Liver (tissue), 9 donors: ENCODE results near the gene CTU2. TPM values are rescaled to one million over a fixed set of nuclear protein-coding genes. Genes with fewer than 3 reads are reported as not detected.

Experiments
- DNase-seq: peaks from one replicate; pipeline ENCODE4 v3.0.0-alpha.2; 2017; ENCODE audit warnings: low spot score
- H3K27ac ChIP-seq, 2 donors: one replicate each; pipeline ENCODE4 v1.7.0; 2013; ENCODE audit warnings: inconsistent platforms in 2 of 2, low read length in 2 of 2, control low read depth in 1 of 2, low read depth in 1 of 2, mild to moderate bottlenecking in 1 of 2
- H3K27me3 ChIP-seq, 4 donors: one replicate each; pipeline versions ENCODE4 v1.6.1 to v1.7.0; 2013; ENCODE audit warnings: low read length in 3 of 4, inconsistent platforms in 1 of 4, mild to moderate bottlenecking in 1 of 4, moderate library complexity in 1 of 4; ENCODE audit not compliant: control insufficient read depth in 4 of 4, insufficient read depth in 4 of 4
- H3K36me3 ChIP-seq, 4 donors: one replicate each; pipeline versions ENCODE4 v1.6.1 to v1.7.0; 2013; ENCODE audit warnings: low read length in 3 of 4, mild to moderate bottlenecking in 3 of 4, low read depth in 1 of 4, moderate library complexity in 1 of 4; ENCODE audit not compliant: control insufficient read depth in 4 of 4, insufficient read depth in 3 of 4
- H3K4me1 ChIP-seq, 4 donors: one replicate each; pipeline versions ENCODE4 v1.6.1 to v1.7.0; 2013; ENCODE audit warnings: low read length in 3 of 4, mild to moderate bottlenecking in 3 of 4, moderate library complexity in 1 of 4; ENCODE audit not compliant: control insufficient read depth in 4 of 4, insufficient read depth in 4 of 4
- H3K4me3 ChIP-seq, 3 donors: one replicate each; pipeline versions ENCODE4 v1.6.1 to v1.7.0; 2013; ENCODE audit warnings: low read length in 3 of 3, control low read depth in 1 of 3, low read depth in 1 of 3, mild to moderate bottlenecking in 1 of 3
- H3K9ac ChIP-seq, 2 donors: one replicate each; pipeline ENCODE4 v1.7.0; 2013; ENCODE audit warnings: low read length in 2 of 2, mild to moderate bottlenecking in 2 of 2, moderate library complexity in 2 of 2, control low read depth in 1 of 2, low read depth in 1 of 2
- H3K9me3 ChIP-seq, 4 donors: one replicate each; pipeline versions ENCODE4 v1.6.1 to v1.7.0; 2013; ENCODE audit warnings: low read length in 3 of 4; ENCODE audit not compliant: control insufficient read depth in 4 of 4
- ATF3 ChIP-seq: IDR thresholded peaks from 2 replicates; pipeline ENCODE4 v1.6.1; 2016; ENCODE audit warnings: antibody characterized with exemption
- CTCF ChIP-seq: fragments of 150-350 bp; IDR thresholded peaks from 2 replicates; pipeline ENCODE4 v1.5.1; 2017; ENCODE audit warnings: improper control_type of control experiment, low read depth, low read length; ENCODE audit not compliant: missing input control
- EGR1 ChIP-seq, 2 donors: IDR thresholded peaks; 2 replicates each; pipeline ENCODE4 v1.6.1; 2016 to 2018; ENCODE audit warnings: antibody characterized with exemption in 2 of 2, low read depth in 2 of 2
- FOXA1 ChIP-seq: IDR thresholded peaks from 2 replicates; pipeline ENCODE4 v1.6.1; 2016; ENCODE audit warnings: antibody characterized with exemption
- FOXA2 ChIP-seq: IDR thresholded peaks from 2 replicates; pipeline ENCODE4 v1.6.1; 2016; ENCODE audit warnings: antibody characterized with exemption
- GABPA ChIP-seq, 2 donors: IDR thresholded peaks in 1 of 2; conservative IDR thresholded peaks in 1 of 2; 2 replicates each; pipeline ENCODE4 v1.6.1; 2016; ENCODE audit warnings: antibody characterized with exemption in 2 of 2, mild to moderate bottlenecking in 1 of 2, moderate library complexity in 1 of 2
- HNF4A ChIP-seq, 2 donors: conservative IDR thresholded peaks; 2 replicates each; pipeline ENCODE4 v1.6.1; 2016; ENCODE audit warnings: antibody characterized with exemption in 2 of 2, mild to moderate bottlenecking in 2 of 2
- HNF4G ChIP-seq: IDR thresholded peaks from 2 replicates; pipeline ENCODE4 v1.6.1; 2016; ENCODE audit warnings: antibody characterized with exemption
- JUND ChIP-seq, 2 donors: IDR thresholded peaks; 2 replicates each; pipeline ENCODE4 v1.6.1; 2016; ENCODE audit warnings: antibody characterized with exemption in 2 of 2
- MAX ChIP-seq: IDR thresholded peaks from 2 replicates; pipeline ENCODE4 v1.6.1; 2016; ENCODE audit warnings: antibody characterized with exemption
- NR2F2 ChIP-seq: IDR thresholded peaks from 2 replicates; pipeline ENCODE4 v1.6.1; 2016; ENCODE audit warnings: antibody characterized with exemption
- RAD21 ChIP-seq, 2 donors: IDR thresholded peaks; 2 replicates each; pipeline ENCODE4 v1.6.1; 2016; ENCODE audit warnings: antibody characterized with exemption in 2 of 2, mild to moderate bottlenecking in 2 of 2
- REST ChIP-seq: IDR thresholded peaks from 2 replicates; pipeline ENCODE4 v1.6.1; 2016; ENCODE audit warnings: antibody characterized with exemption, mild to moderate bottlenecking
- RXRA ChIP-seq, 2 donors: IDR thresholded peaks; 2 replicates each; pipeline ENCODE4 v1.6.1; 2017 to 2018; ENCODE audit warnings: antibody characterized with exemption in 2 of 2, mild to moderate bottlenecking in 1 of 2
- SP1 ChIP-seq: IDR thresholded peaks from 2 replicates; pipeline ENCODE4 v1.6.1; 2018; ENCODE audit warnings: antibody characterized with exemption, mild to moderate bottlenecking
- TAF1 ChIP-seq: conservative IDR thresholded peaks from 2 replicates; pipeline ENCODE4 v1.6.1; 2016; ENCODE audit warnings: antibody characterized with exemption, mild to moderate bottlenecking
- YY1 ChIP-seq: IDR thresholded peaks from 2 replicates; pipeline ENCODE4 v1.6.1; 2016; ENCODE audit warnings: antibody characterized with exemption, mild to moderate bottlenecking
- WGBS: extraction: QIAGEN DNeasy Blood & Tissue Kit; methylation state at CpG from one replicate; pipeline ENCODE4 v1.1.7; 2013; 5-methylcytosine and 5-hydroxymethylcytosine counted together
- polyA plus RNA-seq, 2 donors: library from polyadenylated mRNA; stranded (reverse) in 1 of 2; unstranded in 1 of 2; fragments of 200-250 nt in 1 of 2; fragments of >200 nt in 1 of 2; fragmentation: Nextera tagmentation in 1 of 2; extraction: Ambion mirVana in 1 of 2; gene quantifications; one replicate each; pipeline versions ENCODE4 v1.2.1 to v1.2.3, GENCODE V29; 2013 to 2015
- total RNA-seq, 2 donors: library from RNA; depleted of rRNA; stranded (reverse); fragments of >200 nt; gene quantifications; one replicate each; pipeline ENCODE4 v1.2.3, GENCODE V29; 2014
- donor health status: healthy.
- donor health status: healthy.
- donor health status: healthy.
- donor health status: healthy.
- donor health status: healthy.

CTU2 gene
- total and polyA plus RNA-seq, 4 donors: 7.0 to 8.5 (median 7.4) TPM

- TF ChIP-seq TAF1 (no peak), FOXA1 (no peak), REST (no peak), SP1 (no peak), HNF4G (no peak), FOXA2 (no peak), CTCF (no peak), RXRA (IDR thresholded peaks at IDR 0.05) (no peak)
- DNase-seq: no peak
- no peaks in the 10 kb centered on the region for H3K9me3 ChIP-seq
- H3K4me3 ChIP-seq: no peak overlapping the region
- H3K27me3 ChIP-seq: no peaks in the 10 kb centered on the region
- H3K36me3 ChIP-seq: peaks cover 0 to 12% (median 3%) of the 10 kb centered on the region in 4 donors
- H3K27ac ChIP-seq: no peak overlapping the region
- H3K9ac ChIP-seq: no peak overlapping the region
- peaks cover 8 to 38% (median 26%) of the 10 kb centered on the region in 4 donors for H3K4me1 ChIP-seq
- 83% methylated on average over 10 of the region's 10 CpGs for WGBS
Observed at GRCh38 chr16:88661468-88661867, 44.8 kb upstream of the CTU2 start.

- Histone ChIP-seq H3K4me1 (peaks cover 8 to 38% (median 26%) of the 10 kb centered on the region in 4 donors), H3K27ac (peak overlapping the region; percentile 96 to 97), H3K27me3 (no peaks in the 10 kb centered on the region), H3K4me3 (peak overlapping the region; percentile 79 to 88 (median 80)), H3K36me3 (peaks cover 0 to 5% (median 1%) of the 10 kb centered on the region in 4 donors), H3K9ac (peak overlapping the region; percentile 53 to 57), H3K9me3 (no peaks in the 10 kb centered on the region)
- DNase-seq: no peak
- WGBS: 2% methylated on average over 49 of the region's 49 CpGs
- TF ChIP-seq NR2F2: no peak
- TF ChIP-seq MAX: no peak
- no peak for TF ChIP-seq ATF3
- no peak for TF ChIP-seq HNF4A (conservative IDR thresholded peaks at IDR 0.05)
- no peak for TF ChIP-seq TAF1
- TF ChIP-seq RXRA (IDR thresholded peaks at IDR 0.05): no peak
- no peak for TF ChIP-seq GABPA (IDR thresholded peaks at IDR 0.05 in 1 of 2, conservative IDR thresholded peaks at IDR 0.05 in 1 of 2)
- TF ChIP-seq SP1: no peak
- TF ChIP-seq YY1: no peak
- TF ChIP-seq FOXA1: no peak
- TF ChIP-seq HNF4G: no peak
- no peak for TF ChIP-seq CTCF
- no peak for TF ChIP-seq RAD21 (IDR thresholded peaks at IDR 0.05)
- no peak for TF ChIP-seq EGR1 (IDR thresholded peaks at IDR 0.05; ENCODE audit: low read depth in 2 of 2)
- no peak for TF ChIP-seq REST
- TF ChIP-seq JUND (IDR thresholded peaks at IDR 0.05): no peak
Observed at GRCh38 chr16:88662222-88662842, 44.0 kb upstream of the CTU2 start.
